VCaP (cell line): ENCODE data around the gene LACTBL1.

Source experiments
- H3K27ac ChIP-seq: fragments of 450-650 bp; 2 replicates; pipeline ENCODE4 v1.5.1; 2017
- CTCF ChIP-seq: fragments of 450-650 bp; conservative IDR thresholded peaks from 2 replicates; pipeline ENCODE4 v1.5.1; 2017; ENCODE audit warnings: mild to moderate bottlenecking, moderate library complexity

Gene LACTBL1

GRCh38 chr1:22910986-22911651 is 61.5 kb downstream of the LACTBL1 start:
- H3K27ac ChIP-seq: no peak overlapping the region
- no peak for TF ChIP-seq CTCF

- H3K27ac ChIP-seq: no peak overlapping the region
- TF ChIP-seq CTCF: no peak
Measured at GRCh38 chr1:22910286-22910685, 62.4 kb downstream of the LACTBL1 start.

- no peak overlapping the region for H3K27ac ChIP-seq
- TF ChIP-seq CTCF: no peak
Measured at GRCh38 chr1:22908880-22909426, 63.7 kb downstream of the LACTBL1 start.

- TF ChIP-seq CTCF: no peak
- H3K27ac ChIP-seq: no peak overlapping the region
Measured at GRCh38 chr1:22907528-22907927, 65.1 kb downstream of the LACTBL1 start.

- TF ChIP-seq CTCF: no peak
- no peak overlapping the region for H3K27ac ChIP-seq
Measured at GRCh38 chr1:22906968-22907367, 65.7 kb downstream of the LACTBL1 start.

GRCh38 chr1:22903113-22903512 is 69.6 kb downstream of the LACTBL1 start:
- no peak overlapping the region for H3K27ac ChIP-seq
- TF ChIP-seq CTCF: no peak
